HepG2 (cell line): Measurements from ENCODE around the gene RBP2. TPM values are rescaled to one million over a fixed set of nuclear protein-coding genes. Genes with fewer than 3 reads are reported as not detected.

Experiments
- ATAC-seq: fragments of 200-7000 bp; cut with Tn5 transposase; 3 replicates; pipeline ENCODE4 v1.9.1; 2020; ENCODE audit warnings: mild to moderate bottlenecking, moderate library complexity
- BruUV-seq: library from RNA; stranded (reverse); fragments of 400-500 nt; replicated peaks from 2 replicates; lab custom pipeline; 2021; lab: Mats Ljungman, UMichigan
- CTCF ChIA-PET: fragments of 300-600 bp; formaldehyde crosslinking; extraction: SDS; loops from one replicate; lab custom pipeline; 2021; ENCODE audit warnings: low total read pairs, inconsistent platforms, low intra/inter-chr PET ratio; lab: Yijun Ruan, JAX
- POLR2A ChIA-PET: fragments of 350-600 bp; sonication (Branson Sonifier 250); formaldehyde crosslinking; loops from one replicate; lab custom pipeline; 2020; ENCODE audit warnings: antibody characterized with exemption, inconsistent platforms; lab: Yijun Ruan, JAX
- DNase-seq: peaks from one replicate; pipeline ENCODE4 v3.0.0-alpha.2; 2015; ENCODE audit warnings: low spot score
- FAIRE-seq: peaks from 3 replicates; lab custom pipeline; 2011; peaks lifted over from hg19 to GRCh38; lab: Jason Lieb, UNC
- H2AFZ ChIP-seq: one replicate; pipeline ENCODE4 v1.6.1; 2011; ENCODE audit warnings: low read length, inconsistent platforms
- H3K27ac ChIP-seq: fragments of 300-600 bp; 3 replicates; pipeline ENCODE4 v1.8.0; 2011; ENCODE audit warnings: mixed run types, mild to moderate bottlenecking, mixed read lengths, low read length, inconsistent platforms; ENCODE audit not compliant: insufficient read depth; ENCODE audit errors: extremely low read length
- H3K27me3 ChIP-seq, 2 experiments: fragments of 200-600 bp in 1 of 2; 2 replicates in 1 of 2; 3 replicates in 1 of 2; pipeline versions ENCODE4 v1.6.0 to v1.8.0; 2011; ENCODE audit warnings: low read length in 2 of 2, mild to moderate bottlenecking in 2 of 2, moderate library complexity in 2 of 2, inconsistent platforms in 1 of 2; ENCODE audit not compliant: insufficient read depth in 2 of 2, control insufficient read depth in 1 of 2
- H3K36me3 ChIP-seq, 2 experiments: fragments of 200-600 bp in 1 of 2; replicated peaks in 1 of 2; 2 replicates in 1 of 2; 3 replicates in 1 of 2; pipeline versions ENCODE4 v1.5.1 to v1.8.0; 2011; ENCODE audit warnings: low read length in 2 of 2, inconsistent platforms in 1 of 2; ENCODE audit not compliant: insufficient read depth in 2 of 2, control insufficient read depth in 1 of 2
- H3K4me1 ChIP-seq: 2 replicates; pipeline ENCODE4 v1.5.1; 2012; ENCODE audit warnings: low read length, inconsistent platforms; ENCODE audit not compliant: insufficient read depth
- H3K4me2 ChIP-seq: 2 replicates; pipeline ENCODE4 v1.6.0; 2011; ENCODE audit warnings: low read depth, low read length, inconsistent platforms
- H3K4me3 ChIP-seq, 3 experiments: fragments of 200-600 bp in 1 of 3; sonication (generic), shearing (Covaris generic) in 1 of 3; replicated peaks in 1 of 3; 2 replicates each; pipeline ENCODE4 v1.5.1; 2011 to 2016; ENCODE audit warnings: low read length in 3 of 3, inconsistent platforms in 2 of 3, low read depth in 2 of 3, mild to moderate bottlenecking in 2 of 3, control low read depth in 1 of 3, mixed read lengths in 1 of 3; ENCODE audit not compliant: insufficient read depth in 1 of 3
- H3K79me2 ChIP-seq: one replicate; pipeline ENCODE4 v1.6.1; 2011; ENCODE audit warnings: low read length, inconsistent platforms; ENCODE audit not compliant: insufficient read depth
- H3K9ac ChIP-seq: 2 replicates; pipeline ENCODE4 v1.6.0; 2011; ENCODE audit warnings: mild to moderate bottlenecking, low read depth, low read length, inconsistent platforms; ENCODE audit not compliant: insufficient read depth
- H3K9me3 ChIP-seq: 2 replicates; pipeline ENCODE4 v1.5.1; 2012; ENCODE audit warnings: mild to moderate bottlenecking, low read length
- H4K20me1 ChIP-seq: 2 replicates; pipeline ENCODE4 v1.6.0; 2011; ENCODE audit warnings: inconsistent platforms, mild to moderate bottlenecking, low read length, moderate library complexity; ENCODE audit not compliant: insufficient read depth
- CAMTA2 ChIP-seq: sonication (generic); formaldehyde crosslinking; IDR thresholded peaks from 2 replicates; pipeline ENCODE4 v1.4.0; 2020; ENCODE audit warnings: mild to moderate bottlenecking, missing genetic modification reagents, borderline replicate concordance
- CHD2 ChIP-seq: IDR thresholded peaks from 2 replicates; pipeline ENCODE4 v1.6.1; 2011; ENCODE audit warnings: low read depth, low read length, improper control_type of control experiment
- FOXC1 ChIP-seq: sonication (generic); formaldehyde crosslinking; IDR thresholded peaks from 2 replicates; pipeline ENCODE4 v1.8.0; 2022; ENCODE audit warnings: mild to moderate bottlenecking, missing genetic modification reagents, borderline replicate concordance
- KLF15 ChIP-seq: sonication (generic); formaldehyde crosslinking; IDR thresholded peaks from 2 replicates; pipeline ENCODE4 v1.8.1; 2023; ENCODE audit warnings: borderline replicate concordance, mild to moderate bottlenecking, inconsistent platforms, missing genetic modification reagents, mixed read lengths
- MEF2D ChIP-seq: sonication (generic); formaldehyde crosslinking; IDR thresholded peaks from 2 replicates; pipeline ENCODE4 v1.5.1; 2020; ENCODE audit warnings: mild to moderate bottlenecking, missing genetic modification reagents
- NRL ChIP-seq: sonication (generic); formaldehyde crosslinking; IDR thresholded peaks from 2 replicates; pipeline ENCODE4 v1.5.0; 2020; ENCODE audit warnings: missing genetic modification reagents, mild to moderate bottlenecking, moderate library complexity, borderline replicate concordance
- PCBP2 ChIP-seq: fragments of 200-400 bp; formaldehyde crosslinking; optimal IDR thresholded peaks from 2 replicates; pipeline ENCODE3; 2018; ENCODE audit warnings: low read length, low read depth; ENCODE audit not compliant: poor library complexity, severe bottlenecking
- RFX1 ChIP-seq: fragments of 450-650 bp; IDR thresholded peaks from 2 replicates; pipeline ENCODE4 v1.6.1; 2017
- SP1 ChIP-seq, 2 experiments: fragments of 450-650 bp in 1 of 2; sonication (generic) in 1 of 2; formaldehyde crosslinking in 1 of 2; IDR thresholded peaks; 2 replicates each; pipeline versions ENCODE4 v1.4.0 to v1.6.1; 2016 to 2020; ENCODE audit warnings: missing genetic modification reagents in 1 of 2
- ZKSCAN8 ChIP-seq: IDR thresholded peaks from 2 replicates; pipeline ENCODE4 v1.6.1; 2016; ENCODE audit warnings: borderline replicate concordance, missing genetic modification reagents, missing compliant biosample characterization
- WGBS: methylation state at CpG from one replicate; pipeline ENCODE4 v1.1.6; 2017; ENCODE audit warnings: low lambda C conversion rate; 5-methylcytosine and 5-hydroxymethylcytosine counted together
- in situ Hi-C: cut with HindIII; loops from 2 replicates; pipeline ENCODE4 v1.10.0; 2017; ENCODE audit warnings: low pct_unique_long_range_greater_than_20kb; ENCODE audit not compliant: extremely low pct_ligation_motif_present
- intact Hi-C: fragments of 100-400 bp; cut with micrococcal nuclease; formaldehyde crosslinking; loops from one replicate; pipeline ENCODE4 v1.10.0; 2022; ENCODE audit not compliant: unreplicated experiment
- polyA plus RNA-seq, 8 experiments: library from polyadenylated mRNA; depleted of rRNA in 3 of 8; stranded (reverse) in 7 of 8; unstranded in 1 of 8; fragments of >200 nt; fragmentation: Illumina TruSeq in 4 of 8; extraction: Trizol in 4 of 8; gene quantifications; 2 replicates each; pipeline versions ENCODE4 v1.2.1 to v1.2.3, GENCODE V29; 2011 to 2016; ENCODE audit warnings: low read depth in 4 of 8, missing spikeins in 1 of 8, mixed read lengths in 1 of 8; ENCODE audit not compliant: insufficient read depth in 1 of 8
- total RNA-seq, 5 experiments: library from RNA; depleted of rRNA; stranded (reverse); fragments of >200 nt; fragmentation: Illumina TruSeq; extraction: Trizol; gene quantifications; 2 replicates each; pipeline ENCODE4 v1.2.3, GENCODE V29; 2016; ENCODE audit warnings: low read depth in 1 of 5
- TF ChIP-seq, protein P1 (sequence below): IDR thresholded peaks from 2 replicates; pipeline ENCODE4 v1.6.1; 2012; ENCODE audit warnings: low read length, improper control_type of control experiment
- TF ChIP-seq, protein P2 (sequence below): IDR thresholded peaks from 2 replicates; pipeline ENCODE4 v1.6.1; 2016; ENCODE audit warnings: low read depth, control low read depth

The RBP2 gene
- total and polyA plus RNA-seq, 2 of the 13 experiments (the other 11 are each of a cell fraction or from before 2014, with no cell fraction given): 0.17 to 2.5 TPM

DNA sequence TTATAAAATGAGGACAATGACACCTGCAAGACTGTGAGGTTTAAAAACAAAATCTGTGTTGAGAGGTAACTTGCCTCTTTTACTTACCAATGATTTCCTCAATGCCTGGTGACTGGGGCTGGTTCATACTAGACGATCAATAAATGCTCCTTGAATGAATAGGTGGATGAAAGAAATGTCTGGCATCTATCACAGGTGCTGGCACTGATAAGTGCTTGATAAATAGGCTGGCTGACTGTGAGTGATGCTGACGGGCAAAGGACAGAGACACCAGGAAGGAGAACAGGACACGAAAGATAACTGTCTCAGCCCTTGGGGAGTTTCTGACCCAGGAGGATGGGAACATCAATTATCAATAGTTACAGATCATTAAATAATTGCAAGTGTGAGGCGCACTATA lies 31.9 kb downstream of the RBP2 start:
- Histone ChIP-seq H3K9ac (no peak overlapping the region), H3K27me3 (no peaks in the 10 kb centered on the region), H4K20me1 (0 out of 2 replicates have a peak, but pooled peaks cover 2% of the 10 kb centered on the region), H3K36me3 (no peaks in the 10 kb centered on the region), H3K9me3 (no peaks in the 10 kb centered on the region)
- FAIRE-seq: no peak
- WGBS: 67% methylated on average over 4 of the region's 4 CpGs
- CTCF ChIA-PET: no interaction called here
- TF ChIP-seq FOXC1 (CRISPR knock-in tag) (no peak), ZKSCAN8 (CRISPR knock-in tag) (no peak), RFX1 (no peak), MEF2D (CRISPR knock-in tag) (no peak), KLF15 (no peak), NRL (CRISPR knock-in tag) (no peak), SP1 (IDR thresholded peaks at IDR 0.05) (no peak), SP1 (CRISPR knock-in tag; IDR thresholded peaks at IDR 0.05) (no peak), CHD2 (no peak), CAMTA2 (CRISPR knock-in tag) (no peak), PCBP2 (no peak)
- TF ChIP-seq, protein P1, sequence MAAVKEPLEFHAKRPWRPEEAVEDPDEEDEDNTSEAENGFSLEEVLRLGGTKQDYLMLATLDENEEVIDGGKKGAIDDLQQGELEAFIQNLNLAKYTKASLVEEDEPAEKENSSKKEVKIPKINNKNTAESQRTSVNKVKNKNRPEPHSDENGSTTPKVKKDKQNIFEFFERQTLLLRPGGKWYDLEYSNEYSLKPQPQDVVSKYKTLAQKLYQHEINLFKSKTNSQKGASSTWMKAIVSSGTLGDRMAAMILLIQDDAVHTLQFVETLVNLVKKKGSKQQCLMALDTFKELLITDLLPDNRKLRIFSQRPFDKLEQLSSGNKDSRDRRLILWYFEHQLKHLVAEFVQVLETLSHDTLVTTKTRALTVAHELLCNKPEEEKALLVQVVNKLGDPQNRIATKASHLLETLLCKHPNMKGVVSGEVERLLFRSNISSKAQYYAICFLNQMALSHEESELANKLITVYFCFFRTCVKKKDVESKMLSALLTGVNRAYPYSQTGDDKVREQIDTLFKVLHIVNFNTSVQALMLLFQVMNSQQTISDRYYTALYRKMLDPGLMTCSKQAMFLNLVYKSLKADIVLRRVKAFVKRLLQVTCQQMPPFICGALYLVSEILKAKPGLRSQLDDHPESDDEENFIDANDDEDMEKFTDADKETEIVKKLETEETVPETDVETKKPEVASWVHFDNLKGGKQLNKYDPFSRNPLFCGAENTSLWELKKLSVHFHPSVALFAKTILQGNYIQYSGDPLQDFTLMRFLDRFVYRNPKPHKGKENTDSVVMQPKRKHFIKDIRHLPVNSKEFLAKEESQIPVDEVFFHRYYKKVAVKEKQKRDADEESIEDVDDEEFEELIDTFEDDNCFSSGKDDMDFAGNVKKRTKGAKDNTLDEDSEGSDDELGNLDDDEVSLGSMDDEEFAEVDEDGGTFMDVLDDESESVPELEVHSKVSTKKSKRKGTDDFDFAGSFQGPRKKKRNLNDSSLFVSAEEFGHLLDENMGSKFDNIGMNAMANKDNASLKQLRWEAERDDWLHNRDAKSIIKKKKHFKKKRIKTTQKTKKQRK: no peak
- TF ChIP-seq, protein P2, sequence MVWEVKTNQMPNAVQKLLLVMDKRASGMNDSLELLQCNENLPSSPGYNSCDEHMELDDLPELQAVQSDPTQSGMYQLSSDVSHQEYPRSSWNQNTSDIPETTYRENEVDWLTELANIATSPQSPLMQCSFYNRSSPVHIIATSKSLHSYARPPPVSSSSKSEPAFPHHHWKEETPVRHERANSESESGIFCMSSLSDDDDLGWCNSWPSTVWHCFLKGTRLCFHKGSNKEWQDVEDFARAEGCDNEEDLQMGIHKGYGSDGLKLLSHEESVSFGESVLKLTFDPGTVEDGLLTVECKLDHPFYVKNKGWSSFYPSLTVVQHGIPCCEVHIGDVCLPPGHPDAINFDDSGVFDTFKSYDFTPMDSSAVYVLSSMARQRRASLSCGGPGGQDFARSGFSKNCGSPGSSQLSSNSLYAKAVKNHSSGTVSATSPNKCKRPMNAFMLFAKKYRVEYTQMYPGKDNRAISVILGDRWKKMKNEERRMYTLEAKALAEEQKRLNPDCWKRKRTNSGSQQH (CRISPR knock-in tag): no peak
- TF ChIP-seq, all 625 proteins: peak for 0
- BruUV-seq: no TSS peak
- in situ Hi-C loops: no loop called here
- no peak overlapping the region for H3K4me3 ChIP-seq
- no peak overlapping the region for H3K4me2 ChIP-seq
- POLR2A ChIA-PET: no interaction called here
- DNase-seq (no peak), ATAC-seq (no peak)
- no peak overlapping the region for H3K27ac ChIP-seq
- intact Hi-C loops: no loop called here
- H3K79me2 ChIP-seq: no peaks in the 10 kb centered on the region
- peaks cover under 1% of the 10 kb centered on the region; the same call in 1 of the 2 replicates for H3K4me1 ChIP-seq
- H2AFZ ChIP-seq: no peak overlapping the region
